Caco-2 (cell line): ENCODE data around the gene RBBP4. TPM values are rescaled to one million over a fixed set of nuclear protein-coding genes. Genes with fewer than 3 reads are reported as not detected.

ENCODE experiments used
- BruUV-seq: library from RNA; stranded (reverse); fragments of 400-500 nt; replicated peaks from 2 replicates; lab custom pipeline; 2021; lab: Mats Ljungman, UMichigan
- CTCF ChIA-PET: fragments of 300-600 bp; sonication (Branson Sonifier 250); formaldehyde crosslinking; loops from one replicate; lab custom pipeline; 2022; ENCODE audit warnings: antibody characterized with exemption; lab: Charles Lee
- POLR2A ChIA-PET: fragments of 300-600 bp; sonication (Branson Sonifier 250); formaldehyde crosslinking; loops from one replicate; lab custom pipeline; 2022; ENCODE audit warnings: antibody characterized with exemption; lab: Charles Lee
- DNase-seq, 2 experiments: peaks; one replicate each; pipeline versions ENCODE4 v3.0.0 to v3.0.0-alpha.2; 2020 to 2022
- H3K27me3 ChIP-seq: replicated peaks from 2 replicates; pipeline ENCODE4 v1.6.0; 2011; ENCODE audit warnings: low read length; ENCODE audit not compliant: control insufficient read depth, insufficient read depth
- H3K36me3 ChIP-seq: 2 replicates; pipeline ENCODE4 v1.5.1; 2011; ENCODE audit warnings: low read length; ENCODE audit not compliant: control insufficient read depth, insufficient read depth
- H3K4me1 ChIP-seq: fragments of 250-450 bp; sonication (Bioruptor Pico); 2 replicates; pipeline ENCODE4 v1.5.1; 2020; ENCODE audit warnings: mild to moderate bottlenecking
- H3K4me3 ChIP-seq: 2 replicates; pipeline ENCODE4 v1.5.1; 2011; ENCODE audit warnings: low read depth, mild to moderate bottlenecking, control low read depth, low read length
- H3K9me3 ChIP-seq: fragments of 250-450 bp; sonication (Bioruptor Pico); 2 replicates; pipeline ENCODE4 v1.5.1; 2020; ENCODE audit warnings: mild to moderate bottlenecking, moderate library complexity
- H3K27ac Mint-ChIP-seq: one replicate; pipeline ENCODE4 v1.8.0; 2022; ENCODE audit warnings: mixed read lengths; ENCODE audit not compliant: unreplicated experiment
- H3K27me3 Mint-ChIP-seq: one replicate; pipeline ENCODE4 v1.8.0; 2022; ENCODE audit warnings: mixed read lengths; ENCODE audit not compliant: insufficient read depth, unreplicated experiment
- H3K36me3 Mint-ChIP-seq: one replicate; pipeline ENCODE4 v1.8.0; 2022; ENCODE audit warnings: mild to moderate bottlenecking, mixed read lengths; ENCODE audit not compliant: insufficient read depth, unreplicated experiment
- H3K4me1 Mint-ChIP-seq: one replicate; pipeline ENCODE4 v1.8.0; 2022; ENCODE audit warnings: low read depth, mixed read lengths; ENCODE audit not compliant: unreplicated experiment
- H3K4me3 Mint-ChIP-seq: one replicate; pipeline ENCODE4 v1.8.0; 2022; ENCODE audit warnings: mild to moderate bottlenecking, moderate library complexity, mixed read lengths; ENCODE audit not compliant: unreplicated experiment
- H3K9me3 Mint-ChIP-seq: one replicate; pipeline ENCODE4 v1.8.0; 2022; ENCODE audit warnings: mixed read lengths; ENCODE audit not compliant: unreplicated experiment
- CTCF ChIP-seq, 2 experiments: fragments of 200-600 bp in 1 of 2; IDR thresholded peaks; 1 replicate in 1 of 2; 2 replicates in 1 of 2; pipeline versions ENCODE4 v1.5.1 to v1.8.0; 2011 to 2022; ENCODE audit warnings: antibody characterized with exemption in 1 of 2, control low read depth in 1 of 2, inconsistent platforms in 1 of 2, low read depth in 1 of 2, low read length in 1 of 2, mild to moderate bottlenecking in 1 of 2, moderate library complexity in 1 of 2; ENCODE audit not compliant: insufficient read depth in 1 of 2, severe bottlenecking in 1 of 2, unreplicated experiment in 1 of 2
- intact Hi-C: fragments of 100-400 bp; cut with micrococcal nuclease; formaldehyde crosslinking; loops from one replicate; pipeline ENCODE4 v1.10.0; 2022; ENCODE audit not compliant: unreplicated experiment
- total RNA-seq: library from RNA; stranded (reverse); gene quantifications from 2 replicates; pipeline ENCODE4 v1.2.3, GENCODE V29; 2022

The RBBP4 gene
- total RNA-seq, 1 experiment from 2014 or later, result 179 TPM

DNA sequence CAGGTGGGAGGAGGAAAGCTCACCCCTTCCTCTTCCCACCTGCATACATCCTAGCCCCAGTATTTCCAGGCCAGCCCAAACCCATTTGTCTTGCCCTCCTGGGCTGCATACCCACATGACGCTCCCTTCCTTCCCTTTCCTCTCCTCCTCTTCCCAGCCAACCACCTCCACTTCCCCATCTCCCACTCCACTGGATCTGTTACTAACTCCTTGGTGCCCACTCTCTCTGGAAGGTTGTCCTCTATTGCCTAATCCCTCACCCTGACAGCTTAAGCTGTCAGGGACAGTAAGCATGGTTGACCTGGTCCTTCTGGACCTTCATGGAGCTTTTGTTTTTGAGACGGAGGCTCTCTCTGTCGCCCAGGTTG, 74.6 kb downstream of the RBBP4 start:
- H3K9me3 ChIP-seq, result no peaks in the 10 kb centered on the region
- H3K4me1 ChIP-seq, result peaks cover 5% of the 10 kb centered on the region
- CTCF ChIA-PET, result no interaction called here
- H3K36me3 Mint-ChIP-seq, result no peaks in the 10 kb centered on the region
- no peaks in the 10 kb centered on the region for H3K9me3 Mint-ChIP-seq
- intact Hi-C loops, result no loop called here
- H3K36me3 ChIP-seq, result no peaks in the 10 kb centered on the region
- H3K4me3 ChIP-seq, result no peak overlapping the region
- POLR2A ChIA-PET, result no interaction called here
- BruUV-seq, result no TSS peak
- H3K4me1 Mint-ChIP-seq, result no peaks in the 10 kb centered on the region
- no peaks in the 10 kb centered on the region for H3K27me3 Mint-ChIP-seq
- DNase-seq, result no peak
- no peak overlapping the region for H3K4me3 Mint-ChIP-seq
- peak overlapping the region; percentile 45 for H3K27ac Mint-ChIP-seq
- no peak for TF ChIP-seq CTCF (IDR thresholded peaks at IDR 0.05; ENCODE audit: insufficient read depth in 1 of 2, low read depth in 1 of 2, low read length in 1 of 2, severe bottlenecking in 1 of 2, unreplicated experiment in 1 of 2)
- no peaks in the 10 kb centered on the region for H3K27me3 ChIP-seq

GRCh38 chr1:32727876-32728275, 76.9 kb downstream of the RBBP4 start:
- no peak for DNase-seq
- ChIA-PET POLR2A (interaction anchor here (0.7 kb wide), 1 partner anchor 15 kb away, joined by 3 read pairs; no protein-coding TSS in a partner anchor), CTCF (interaction anchor here (0.6 to 2.1 kb wide), 2 partner anchors 16 to 29 kb away, joined by 6 to 12 read pairs; no protein-coding TSS in a partner anchor)
- intact Hi-C loops, result no loop called here
- no peak overlapping the region for H3K4me3 Mint-ChIP-seq
- Histone ChIP-seq H3K4me3 (no peak overlapping the region), H3K4me1 (peaks cover 5% of the 10 kb centered on the region), H3K36me3 (no peaks in the 10 kb centered on the region), H3K27me3 (no peaks in the 10 kb centered on the region), H3K9me3 (no peaks in the 10 kb centered on the region)
- TF ChIP-seq CTCF (IDR thresholded peaks at IDR 0.05; ENCODE audit: insufficient read depth in 1 of 2, low read depth in 1 of 2, low read length in 1 of 2, severe bottlenecking in 1 of 2, unreplicated experiment in 1 of 2), result no peak
- H3K9me3 Mint-ChIP-seq, result no peaks in the 10 kb centered on the region
- H3K27ac Mint-ChIP-seq, result no peak overlapping the region
- H3K4me1 Mint-ChIP-seq, result peaks cover 9% of the 10 kb centered on the region
- no TSS peak for BruUV-seq
- no peaks in the 10 kb centered on the region for H3K27me3 Mint-ChIP-seq
- H3K36me3 Mint-ChIP-seq, result no peaks in the 10 kb centered on the region

- Mint-ChIP-seq H3K4me1 (peaks cover 9% of the 10 kb centered on the region), H3K27ac (no peak overlapping the region), H3K36me3 (no peaks in the 10 kb centered on the region), H3K9me3 (no peaks in the 10 kb centered on the region), H3K27me3 (no peaks in the 10 kb centered on the region), H3K4me3 (no peak overlapping the region)
- Histone ChIP-seq H3K4me1 (peaks cover 5% of the 10 kb centered on the region), H3K9me3 (no peaks in the 10 kb centered on the region), H3K4me3 (no peak overlapping the region), H3K27me3 (no peaks in the 10 kb centered on the region), H3K36me3 (no peaks in the 10 kb centered on the region)
- POLR2A ChIA-PET, result interaction anchor here (1.1 kb wide), 1 partner anchor 12 kb away, joined by 3 read pairs; no protein-coding TSS in a partner anchor
- intact Hi-C loops, result no loop called here
- CTCF ChIA-PET, result interaction anchor here (1.0 to 2.1 kb wide), 4 partner anchors 9 to 46 kb away, joined by 3 to 12 read pairs (median 4); no protein-coding TSS in a partner anchor
- BruUV-seq, result no TSS peak
- TF ChIP-seq CTCF (IDR thresholded peaks at IDR 0.05; ENCODE audit: insufficient read depth in 1 of 2, low read depth in 1 of 2, low read length in 1 of 2, severe bottlenecking in 1 of 2, unreplicated experiment in 1 of 2), result no peak
- DNase-seq, result no peak
These were observed 77.5 kb downstream of the RBBP4 start for GRCh38 chr1:32728413-32729077.
